Panc1 (cell line): ENCODE measurements around the gene GNAT1.

Experiments used
- SIN3A ChIP-seq: IDR thresholded peaks from 2 replicates; pipeline ENCODE4 v1.6.1; 2012; ENCODE audit warnings: low read depth, mild to moderate bottlenecking, low read length, moderate library complexity, borderline replicate concordance; ENCODE audit not compliant: insufficient read depth
- TF ChIP-seq, protein P1 (sequence below): fragments of 450-650 bp; IDR thresholded peaks from 2 replicates; pipeline ENCODE4 v1.5.1; 2017; ENCODE audit warnings: mild to moderate bottlenecking
- TF ChIP-seq, protein P2 (sequence below), 2 experiments: IDR thresholded peaks; 2 replicates each; pipeline ENCODE4 v1.6.1; 2011 to 2012; ENCODE audit warnings: low read depth in 2 of 2, control low read depth in 1 of 2, low read length in 1 of 2, mild to moderate bottlenecking in 1 of 2, moderate library complexity in 1 of 2; ENCODE audit not compliant: insufficient read depth in 1 of 2

DNA sequence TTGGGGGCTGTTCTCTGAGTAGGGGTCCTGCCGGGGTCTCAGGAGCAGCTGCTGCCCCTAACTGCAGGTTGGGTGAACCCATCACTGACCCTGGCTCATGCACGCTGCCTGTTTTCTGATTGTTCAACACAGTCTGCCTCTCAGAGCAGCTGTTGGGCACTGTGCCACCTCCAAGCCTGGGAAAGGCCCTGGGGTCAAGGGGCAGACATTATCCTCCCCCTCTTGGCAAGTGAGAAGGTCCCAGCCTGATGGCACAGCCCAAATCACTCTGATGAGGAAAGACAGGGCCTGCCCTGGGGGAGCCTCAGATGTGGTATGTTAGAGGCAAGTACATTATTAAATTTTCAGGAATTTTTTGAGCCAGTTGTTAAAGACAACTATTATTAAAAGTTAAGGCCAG lies 14.1 kb upstream of the GNAT1 start:
- TF ChIP-seq, protein P1, sequence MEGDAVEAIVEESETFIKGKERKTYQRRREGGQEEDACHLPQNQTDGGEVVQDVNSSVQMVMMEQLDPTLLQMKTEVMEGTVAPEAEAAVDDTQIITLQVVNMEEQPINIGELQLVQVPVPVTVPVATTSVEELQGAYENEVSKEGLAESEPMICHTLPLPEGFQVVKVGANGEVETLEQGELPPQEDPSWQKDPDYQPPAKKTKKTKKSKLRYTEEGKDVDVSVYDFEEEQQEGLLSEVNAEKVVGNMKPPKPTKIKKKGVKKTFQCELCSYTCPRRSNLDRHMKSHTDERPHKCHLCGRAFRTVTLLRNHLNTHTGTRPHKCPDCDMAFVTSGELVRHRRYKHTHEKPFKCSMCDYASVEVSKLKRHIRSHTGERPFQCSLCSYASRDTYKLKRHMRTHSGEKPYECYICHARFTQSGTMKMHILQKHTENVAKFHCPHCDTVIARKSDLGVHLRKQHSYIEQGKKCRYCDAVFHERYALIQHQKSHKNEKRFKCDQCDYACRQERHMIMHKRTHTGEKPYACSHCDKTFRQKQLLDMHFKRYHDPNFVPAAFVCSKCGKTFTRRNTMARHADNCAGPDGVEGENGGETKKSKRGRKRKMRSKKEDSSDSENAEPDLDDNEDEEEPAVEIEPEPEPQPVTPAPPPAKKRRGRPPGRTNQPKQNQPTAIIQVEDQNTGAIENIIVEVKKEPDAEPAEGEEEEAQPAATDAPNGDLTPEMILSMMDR = no peak
- TF ChIP-seq SIN3A = no peak
- TF ChIP-seq, protein P2, sequence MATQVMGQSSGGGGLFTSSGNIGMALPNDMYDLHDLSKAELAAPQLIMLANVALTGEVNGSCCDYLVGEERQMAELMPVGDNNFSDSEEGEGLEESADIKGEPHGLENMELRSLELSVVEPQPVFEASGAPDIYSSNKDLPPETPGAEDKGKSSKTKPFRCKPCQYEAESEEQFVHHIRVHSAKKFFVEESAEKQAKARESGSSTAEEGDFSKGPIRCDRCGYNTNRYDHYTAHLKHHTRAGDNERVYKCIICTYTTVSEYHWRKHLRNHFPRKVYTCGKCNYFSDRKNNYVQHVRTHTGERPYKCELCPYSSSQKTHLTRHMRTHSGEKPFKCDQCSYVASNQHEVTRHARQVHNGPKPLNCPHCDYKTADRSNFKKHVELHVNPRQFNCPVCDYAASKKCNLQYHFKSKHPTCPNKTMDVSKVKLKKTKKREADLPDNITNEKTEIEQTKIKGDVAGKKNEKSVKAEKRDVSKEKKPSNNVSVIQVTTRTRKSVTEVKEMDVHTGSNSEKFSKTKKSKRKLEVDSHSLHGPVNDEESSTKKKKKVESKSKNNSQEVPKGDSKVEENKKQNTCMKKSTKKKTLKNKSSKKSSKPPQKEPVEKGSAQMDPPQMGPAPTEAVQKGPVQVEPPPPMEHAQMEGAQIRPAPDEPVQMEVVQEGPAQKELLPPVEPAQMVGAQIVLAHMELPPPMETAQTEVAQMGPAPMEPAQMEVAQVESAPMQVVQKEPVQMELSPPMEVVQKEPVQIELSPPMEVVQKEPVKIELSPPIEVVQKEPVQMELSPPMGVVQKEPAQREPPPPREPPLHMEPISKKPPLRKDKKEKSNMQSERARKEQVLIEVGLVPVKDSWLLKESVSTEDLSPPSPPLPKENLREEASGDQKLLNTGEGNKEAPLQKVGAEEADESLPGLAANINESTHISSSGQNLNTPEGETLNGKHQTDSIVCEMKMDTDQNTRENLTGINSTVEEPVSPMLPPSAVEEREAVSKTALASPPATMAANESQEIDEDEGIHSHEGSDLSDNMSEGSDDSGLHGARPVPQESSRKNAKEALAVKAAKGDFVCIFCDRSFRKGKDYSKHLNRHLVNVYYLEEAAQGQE (IDR thresholded peaks at IDR 0.05; ENCODE audit: insufficient read depth in 1 of 2, low read depth in 2 of 2, low read length in 1 of 2) = no peak
